IPS-NIHi7 (cell line): ENCODE results near the gene TIMM13.
"Not testable (repeated sequence)": the region's sequence is repeated elsewhere in the genome, so short reads cannot be mapped to it uniquely, and the experiment has no call there.

Source experiments
- DNase-seq: peaks from one replicate; pipeline ENCODE4 v3.0.0; 2012; ENCODE audit warnings: mixed read lengths; ENCODE audit errors: extremely low spot score

Gene TIMM13

GRCh38 chr19:2415281-2415972 lies 12.0 kb downstream of the TIMM13 start:
- no peak for DNase-seq

GRCh38 chr19:2413629-2414028 lies 13.8 kb downstream of the TIMM13 start:
- DNase-seq, result no peak

- DNase-seq, result no peak
Observed at GRCh38 chr19:2413159-2413558, 14.2 kb downstream of the TIMM13 start.

- DNase-seq, result no peak
Observed at GRCh38 chr19:2412449-2412848, 14.9 kb downstream of the TIMM13 start.

GRCh38 chr19:2411709-2412108 lies 15.7 kb downstream of the TIMM13 start:
- DNase-seq, result no peak

- DNase-seq, result no peak
Observed at GRCh38 chr19:2410023-2410422, 17.4 kb downstream of the TIMM13 start.

- no peak for DNase-seq
Observed at GRCh38 chr19:2409352-2409912, 18.0 kb downstream of the TIMM13 start.

GRCh38 chr19:2408247-2408646 lies 19.1 kb downstream of the TIMM13 start:
- DNase-seq, result no peak

GRCh38 chr19:2399582-2399981 lies 27.8 kb downstream of the TIMM13 start:
- DNase-seq, result no peak

GRCh38 chr19:2398735-2399305 lies 28.6 kb downstream of the TIMM13 start:
- DNase-seq, result no peak

- DNase-seq, result not testable (repeated sequence)
Observed at GRCh38 chr19:2397173-2397572, 30.2 kb downstream of the TIMM13 start.

GRCh38 chr19:2395293-2395829 lies 32.0 kb downstream of the TIMM13 start:
- not testable (repeated sequence) for DNase-seq

- no peak for DNase-seq
Observed at GRCh38 chr19:2394442-2395292, 32.7 kb downstream of the TIMM13 start.

GRCh38 chr19:2394054-2394441 lies 33.3 kb downstream of the TIMM13 start:
- DNase-seq, result no peak

GRCh38 chr19:2392899-2393298 lies 34.5 kb downstream of the TIMM13 start:
- DNase-seq, result not testable (repeated sequence)

- no peak for DNase-seq
Observed at GRCh38 chr19:2392366-2392765, 35.0 kb downstream of the TIMM13 start.

GRCh38 chr19:2391118-2391725 lies 36.2 kb downstream of the TIMM13 start:
- peak; percentile 67 for DNase-seq

- no peak for DNase-seq
Observed at GRCh38 chr19:2389594-2389993, 37.8 kb downstream of the TIMM13 start.

GRCh38 chr19:2387367-2388288 lies 39.8 kb downstream of the TIMM13 start:
- DNase-seq, result no peak

GRCh38 chr19:2385053-2385721 lies 42.2 kb downstream of the TIMM13 start:
- DNase-seq, result peak; percentile 97
